HG03095 (cell line): Measurements from ENCODE around the gene KITLG.
"Not testable (repeated sequence)": the region's sequence is repeated elsewhere in the genome, so short reads cannot be mapped to it uniquely, and the experiment has no call there.

Source experiments
- ATAC-seq: cut with Tn5 transposase; IDR thresholded peaks from one replicate; pipeline ENCODE4 v1.9.1; 2021; ENCODE audit warnings: moderate library complexity; ENCODE audit not compliant: unreplicated experiment

The KITLG gene

GRCh38 chr12:88576866-88577265, 3.4 kb downstream of the KITLG start:
- ATAC-seq, result no peak

- ATAC-seq, result no peak
These were observed 4.8 kb downstream of the KITLG start for GRCh38 chr12:88575361-88575970.

- no peak for ATAC-seq
These were observed 6.0 kb downstream of the KITLG start for GRCh38 chr12:88574278-88574677.

- ATAC-seq, result no peak
These were observed 6.7 kb downstream of the KITLG start for GRCh38 chr12:88573583-88573982.

GRCh38 chr12:88572781-88573549, 7.3 kb downstream of the KITLG start:
- no peak for ATAC-seq

- no peak for ATAC-seq
These were observed 8.7 kb downstream of the KITLG start for GRCh38 chr12:88571543-88571942.

GRCh38 chr12:88570103-88570502, 10.2 kb downstream of the KITLG start:
- no peak for ATAC-seq

- ATAC-seq, result no peak
These were observed 13.8 kb downstream of the KITLG start for GRCh38 chr12:88566430-88566829.

GRCh38 chr12:88562846-88563582, 17.3 kb downstream of the KITLG start:
- no peak for ATAC-seq

GRCh38 chr12:88562151-88562550, 18.1 kb downstream of the KITLG start:
- ATAC-seq, result no peak

- ATAC-seq, result no peak
These were observed 20.5 kb downstream of the KITLG start for GRCh38 chr12:88559772-88560171.

GRCh38 chr12:88559199-88559598, 21.1 kb downstream of the KITLG start:
- ATAC-seq, result no peak

- no peak for ATAC-seq
These were observed 21.9 kb downstream of the KITLG start for GRCh38 chr12:88558340-88558867.

GRCh38 chr12:88556213-88556774, 24.0 kb downstream of the KITLG start:
- no peak for ATAC-seq

GRCh38 chr12:88553941-88554658, 26.2 kb downstream of the KITLG start:
- ATAC-seq, result no peak

- no peak for ATAC-seq
These were observed 27.6 kb downstream of the KITLG start for GRCh38 chr12:88552610-88553079.

- ATAC-seq, result no peak
These were observed 30.3 kb downstream of the KITLG start for GRCh38 chr12:88549929-88550328.

GRCh38 chr12:88547949-88548348, 32.3 kb downstream of the KITLG start:
- ATAC-seq, result not testable (repeated sequence)

- ATAC-seq, result no peak
These were observed 33.4 kb downstream of the KITLG start for GRCh38 chr12:88546853-88547252.

GRCh38 chr12:88546226-88546625, 34.0 kb downstream of the KITLG start:
- ATAC-seq, result no peak
